Skin of body (tissue), 2 donors: ENCODE measurements around the gene SRRM1. TPM values are rescaled to one million over a fixed set of nuclear protein-coding genes. Genes with fewer than 3 reads are reported as not detected.
A peak's percentile ranks its signal among the peaks of the same experiment; 100 is the strongest.

Experiments used
- DNase-seq: peaks from one replicate; lab custom pipeline; 2025; lab: John Stamatoyannopoulos, UW
- total RNA-seq: library from RNA; depleted of rRNA; stranded (reverse); fragments of >200 nt; gene quantifications from one replicate; pipeline ENCODE4 v1.2.3, GENCODE V29; 2014

The SRRM1 gene
- 64.9 TPM for total RNA-seq

GRCh38 chr1:24642481-24643362 is at the start of gene SRRM1:
Gene SRRM1, plus strand, starts transcription at chr1:24643302. Its CDS starts 25 bp downstream, at chr1:24643327.
- peak; percentile 100 for DNase-seq

GRCh38 chr1:24594328-24594598 is 48.8 kb upstream of the SRRM1 start:
- DNase-seq = no peak

- DNase-seq = no peak
These were observed 46.7 kb upstream of the SRRM1 start for GRCh38 chr1:24596401-24596880.

- no peak for DNase-seq
These were observed 43.8 kb upstream of the SRRM1 start for GRCh38 chr1:24599265-24599664.

GRCh38 chr1:24600551-24600950 is 42.6 kb upstream of the SRRM1 start:
- no peak for DNase-seq

- no peak for DNase-seq
These were observed 37.4 kb upstream of the SRRM1 start for GRCh38 chr1:24605534-24606295.

- DNase-seq = no peak
These were observed 36.9 kb upstream of the SRRM1 start for GRCh38 chr1:24606296-24606605.

- no peak for DNase-seq
These were observed 36.5 kb upstream of the SRRM1 start for GRCh38 chr1:24606621-24607020.

GRCh38 chr1:24609949-24610517 is 33.1 kb upstream of the SRRM1 start:
- DNase-seq = no peak

- DNase-seq = no peak
These were observed 23.7 kb upstream of the SRRM1 start for GRCh38 chr1:24619376-24619775.

GRCh38 chr1:24620678-24621077 is 22.4 kb upstream of the SRRM1 start:
- DNase-seq = no peak

GRCh38 chr1:24621121-24621520 is 22.0 kb upstream of the SRRM1 start:
- DNase-seq = no peak

GRCh38 chr1:24622218-24622617 is 20.9 kb upstream of the SRRM1 start:
- no peak for DNase-seq

- no peak for DNase-seq
These were observed 10.3 kb upstream of the SRRM1 start for GRCh38 chr1:24632832-24633175.

GRCh38 chr1:24635195-24635843 is 7.8 kb upstream of the SRRM1 start:
- peak; percentile 39 for DNase-seq

- DNase-seq = no peak
These were observed 6.3 kb upstream of the SRRM1 start for GRCh38 chr1:24636661-24637357.

- no peak for DNase-seq
These were observed 4.0 kb upstream of the SRRM1 start for GRCh38 chr1:24639094-24639493.

GRCh38 chr1:24639881-24640280 is 3.2 kb upstream of the SRRM1 start:
- DNase-seq = no peak

GRCh38 chr1:24640288-24640687 is 2.8 kb upstream of the SRRM1 start:
- no peak for DNase-seq

GRCh38 chr1:24641646-24642151 is 1.4 kb upstream of the SRRM1 start:
- no peak for DNase-seq

- DNase-seq = no peak
These were observed 429 bp downstream of the SRRM1 start for GRCh38 chr1:24643363-24644099.
